AG20443 (cell line): ENCODE measurements around the gene NFIB.
A peak's percentile ranks its signal among the peaks of the same experiment; 100 is the strongest.

ENCODE experiments used
- DNase-seq: peaks from one replicate; pipeline ENCODE4 v3.0.0; 2012; ENCODE audit warnings: low spot score, mixed read lengths

Gene NFIB

DNA sequence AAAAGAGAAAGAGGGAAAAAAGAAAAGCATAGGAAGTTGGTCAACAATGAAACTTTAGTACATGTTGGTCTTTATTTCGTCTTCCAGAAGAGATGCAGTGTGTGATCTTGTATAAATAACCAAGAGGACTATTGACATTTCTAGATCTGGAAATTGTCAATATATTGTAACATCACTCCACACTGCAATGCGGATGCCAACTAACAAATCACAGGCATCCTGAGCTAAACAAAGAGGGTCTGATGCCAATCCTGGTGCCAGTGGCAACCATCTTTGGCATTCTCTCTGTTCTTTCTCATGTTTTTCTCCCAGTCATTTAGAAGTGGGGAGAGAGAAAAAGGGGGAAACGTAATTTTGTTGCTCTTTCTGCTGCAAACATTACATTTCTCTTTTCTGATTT is 9.7 kb downstream of the NFIB start:
- no peak for DNase-seq

DNA sequence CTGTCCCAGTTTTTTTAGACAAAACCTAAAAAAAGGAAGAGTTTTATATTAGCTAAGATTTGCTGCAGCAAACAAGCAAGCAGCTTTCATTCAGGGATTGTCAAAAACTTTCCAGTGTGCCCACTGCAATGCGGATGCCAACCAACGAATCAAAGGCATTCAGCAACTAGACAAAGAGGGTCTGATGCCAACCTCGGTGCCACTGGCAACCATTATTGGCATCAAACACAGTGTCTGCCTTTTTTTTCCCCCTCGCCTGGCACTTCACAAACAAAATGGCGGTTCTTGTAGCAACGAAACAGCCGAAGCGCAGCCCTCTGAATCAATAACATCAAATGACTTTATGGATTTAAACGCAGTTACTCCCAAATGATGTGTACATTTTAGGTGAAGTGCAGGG is 10.4 kb downstream of the NFIB start:
- DNase-seq = no peak

DNA sequence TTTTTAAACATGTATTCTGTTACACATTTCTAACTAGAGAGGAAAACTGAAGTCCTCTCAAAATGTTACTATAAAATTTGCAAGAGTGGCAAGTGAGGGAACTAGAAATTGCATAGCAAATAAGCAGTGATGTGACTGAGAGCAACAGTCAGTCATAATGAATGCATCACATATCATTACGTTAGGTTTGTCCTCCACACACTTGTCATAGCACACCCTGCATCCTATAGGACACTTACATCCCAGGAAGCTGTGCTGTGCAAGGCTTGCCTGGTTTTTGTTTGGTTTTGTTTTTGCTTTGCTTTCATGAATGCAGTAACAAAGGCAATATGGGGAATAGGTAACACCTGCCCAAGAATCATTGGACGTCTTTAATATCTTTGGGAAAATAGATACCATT is 10.8 kb downstream of the NFIB start:
- no peak for DNase-seq

GRCh38 chr9:14302405-14302804 is 11.5 kb downstream of the NFIB start:
- DNase-seq = no peak

DNA sequence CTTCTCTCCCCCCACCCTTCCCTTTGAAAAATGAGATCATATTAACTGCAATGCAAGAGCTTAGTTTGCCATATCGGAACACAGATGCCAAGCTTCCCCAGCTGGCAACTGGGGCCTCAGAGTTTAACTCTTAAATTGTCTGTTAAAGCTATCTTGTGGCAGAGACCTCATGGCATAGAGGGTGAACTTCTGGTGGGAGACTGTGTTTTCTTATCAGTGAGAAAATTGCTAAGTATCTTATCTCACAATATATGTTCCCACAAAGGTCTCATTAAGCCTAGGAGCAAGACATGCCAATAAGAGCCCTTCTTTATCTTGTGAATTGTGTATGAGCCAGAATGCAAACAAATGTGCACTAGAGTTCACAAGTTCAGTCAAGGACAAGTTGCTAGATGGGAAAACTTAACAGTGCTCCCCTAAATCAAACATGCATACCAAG is 12.3 kb downstream of the NFIB start:
- DNase-seq = no peak

DNA sequence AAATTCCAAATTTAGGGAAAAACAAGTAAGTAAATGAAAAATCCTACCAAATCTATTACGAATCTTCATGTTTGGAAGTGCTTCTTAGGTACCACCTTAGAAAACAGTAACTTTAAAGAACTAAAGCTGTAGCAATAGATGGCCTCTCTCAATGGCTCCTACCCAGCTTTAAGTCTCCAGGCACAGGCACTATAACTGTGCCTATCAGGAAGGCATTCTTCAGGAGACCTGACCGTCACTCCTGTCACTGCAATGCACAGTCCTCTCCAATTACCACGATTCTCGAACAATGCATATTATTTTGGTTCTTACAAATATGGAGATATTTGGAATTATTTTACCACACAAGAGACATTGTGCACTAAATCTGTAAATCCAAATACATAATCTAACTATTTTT is 12.9 kb downstream of the NFIB start:
- DNase-seq = no peak

DNA sequence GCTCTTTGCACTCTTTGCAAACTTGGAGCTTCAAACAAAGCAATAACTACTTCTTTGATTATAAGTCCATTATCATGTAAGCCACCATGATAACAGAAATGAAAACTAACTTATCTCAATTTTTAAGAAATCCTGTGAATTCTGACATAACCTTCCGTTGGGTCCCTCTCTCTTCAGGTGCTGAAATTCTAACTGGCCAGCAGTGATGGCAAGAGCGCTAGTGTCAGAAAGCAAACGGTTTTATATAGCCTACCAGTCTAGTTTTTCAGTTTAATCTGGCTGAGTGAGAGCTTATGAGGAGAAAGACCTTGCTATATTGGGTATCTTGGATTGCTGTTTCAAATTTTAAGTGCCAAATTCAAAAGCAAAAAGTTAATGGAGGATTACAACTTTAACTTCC is 13.4 kb downstream of the NFIB start:
- no peak for DNase-seq

GRCh38 chr9:14300040-14300439 is 13.9 kb downstream of the NFIB start:
- DNase-seq = no peak

DNA sequence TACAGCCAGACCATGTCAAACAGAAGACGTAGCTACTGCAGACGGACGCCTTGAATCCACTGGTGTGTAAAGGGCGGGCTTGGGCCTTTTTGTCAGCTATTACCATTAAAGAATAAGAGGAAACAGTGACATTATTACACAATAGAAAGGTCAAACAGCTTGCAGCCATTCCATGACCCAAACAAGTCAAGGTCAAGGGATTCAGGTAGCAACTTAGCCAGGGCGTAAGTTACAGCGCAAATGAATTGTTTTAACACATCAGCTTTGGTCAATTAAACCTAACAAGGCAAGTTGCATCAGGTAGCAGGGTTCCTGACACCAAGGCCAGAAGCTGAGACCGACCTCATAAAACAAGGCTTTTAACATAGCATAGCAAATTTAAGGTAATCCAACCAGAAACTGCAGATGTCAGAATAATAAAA is 15.3 kb downstream of the NFIB start:
- no peak for DNase-seq

GRCh38 chr9:14296495-14297113 is 17.3 kb downstream of the NFIB start:
- DNase-seq = no peak

- no peak for DNase-seq
Measured at GRCh38 chr9:14294659-14295058, 19.3 kb downstream of the NFIB start.

GRCh38 chr9:14293801-14294200 is 20.1 kb downstream of the NFIB start:
- DNase-seq = no peak

GRCh38 chr9:14292181-14292739 is 21.7 kb downstream of the NFIB start:
- DNase-seq = no peak

DNA sequence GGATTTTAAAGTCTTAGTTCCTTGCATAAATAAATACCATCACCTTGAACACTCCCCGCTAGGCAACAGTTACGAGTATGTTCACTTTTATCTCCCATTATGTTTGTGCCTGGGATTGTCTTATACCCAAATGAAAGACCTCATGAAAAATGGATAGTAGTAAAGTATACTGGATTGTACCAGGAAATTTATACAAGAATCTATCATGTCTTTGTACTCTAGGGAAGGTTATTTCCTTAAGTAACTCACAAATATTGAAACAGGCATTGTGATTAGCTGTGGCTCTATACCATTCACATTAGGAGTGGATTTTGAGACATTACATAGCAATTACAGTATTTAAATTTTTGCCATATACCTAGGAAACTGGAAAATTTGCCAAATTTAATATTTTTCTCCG is 24.0 kb downstream of the NFIB start:
- no peak for DNase-seq

- no peak for DNase-seq
Measured at GRCh38 chr9:14288433-14288832, 25.5 kb downstream of the NFIB start.

GRCh38 chr9:14286121-14286520 is 27.8 kb downstream of the NFIB start:
- DNase-seq = no peak

- DNase-seq = no peak
Measured at GRCh38 chr9:14283276-14283675, 30.7 kb downstream of the NFIB start.

DNA sequence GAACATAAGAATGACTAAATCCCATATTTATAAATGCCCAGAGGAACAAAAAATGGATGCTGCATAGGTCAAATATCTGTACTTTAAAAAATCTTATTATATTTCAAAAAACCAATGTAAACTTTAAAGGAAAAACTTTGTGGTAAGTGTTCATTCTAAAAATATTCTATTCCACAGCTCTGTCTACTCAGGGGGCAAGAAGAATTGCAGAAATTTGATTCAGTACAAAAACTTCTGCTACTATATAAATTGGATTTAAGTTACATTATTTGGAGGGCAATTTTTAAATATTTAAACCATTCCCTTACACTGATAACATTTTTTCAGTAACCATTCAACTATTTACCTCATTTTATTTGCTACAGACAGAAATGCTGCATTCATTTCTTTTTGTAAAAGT is 32.1 kb downstream of the NFIB start:
- no peak for DNase-seq

DNA sequence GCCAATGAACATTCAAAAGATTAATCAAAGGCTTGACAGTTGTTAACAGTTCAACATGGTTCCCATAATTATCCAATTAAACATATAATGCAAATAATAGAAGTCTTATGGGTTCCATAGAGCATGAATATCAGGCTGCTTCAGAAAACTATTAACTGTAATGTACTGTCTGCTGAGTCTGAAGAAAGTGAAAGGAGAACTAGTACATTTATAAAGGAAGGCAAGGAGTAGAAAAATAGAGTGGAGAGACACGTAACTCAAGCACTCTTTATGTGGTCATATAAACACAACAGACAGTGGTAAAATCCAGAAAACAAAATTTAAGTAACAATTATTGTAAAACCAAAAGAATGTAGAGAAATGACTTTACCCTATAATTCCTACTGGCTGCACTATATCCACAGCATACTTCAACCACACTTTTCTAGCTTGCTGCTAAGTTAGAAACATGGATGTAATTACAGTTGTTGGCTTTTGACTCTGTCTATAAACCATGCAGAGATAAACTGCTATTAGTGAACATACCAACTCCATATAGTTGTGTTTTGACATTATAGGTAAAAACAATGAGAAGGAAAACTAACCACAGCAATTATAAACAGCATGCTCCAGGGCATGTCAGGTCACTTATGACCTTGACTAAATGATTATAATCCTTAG is 32.7 kb downstream of the NFIB start:
- no peak for DNase-seq

GRCh38 chr9:14279671-14280070 is 34.3 kb downstream of the NFIB start:
- no peak for DNase-seq

DNA sequence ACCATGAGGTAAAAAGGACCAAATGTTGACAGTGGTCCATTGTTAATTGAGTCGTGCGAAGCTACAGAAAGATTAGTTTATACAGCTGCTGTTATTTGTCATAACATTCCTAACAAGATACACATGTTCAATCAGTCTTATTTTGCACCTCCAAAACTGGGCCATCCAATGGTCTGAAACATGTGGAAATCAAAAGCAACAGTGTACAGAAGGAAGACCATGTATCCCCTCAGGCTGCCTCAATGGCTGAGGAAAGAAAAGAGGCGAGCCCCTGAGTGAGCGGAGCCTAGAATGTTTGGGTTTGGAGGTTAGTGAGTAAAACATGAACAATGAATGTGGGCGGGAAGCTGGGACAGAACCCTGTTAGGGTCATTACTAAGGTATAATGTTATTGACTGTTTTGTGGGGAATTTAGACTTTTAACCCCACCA is 35.6 kb downstream of the NFIB start:
- DNase-seq = peak; percentile 47

GRCh38 chr9:14277761-14278160 is 36.2 kb downstream of the NFIB start:
- DNase-seq = no peak

- DNase-seq = peak; percentile 43
Measured at GRCh38 chr9:14277244-14277643, 36.7 kb downstream of the NFIB start.

DNA sequence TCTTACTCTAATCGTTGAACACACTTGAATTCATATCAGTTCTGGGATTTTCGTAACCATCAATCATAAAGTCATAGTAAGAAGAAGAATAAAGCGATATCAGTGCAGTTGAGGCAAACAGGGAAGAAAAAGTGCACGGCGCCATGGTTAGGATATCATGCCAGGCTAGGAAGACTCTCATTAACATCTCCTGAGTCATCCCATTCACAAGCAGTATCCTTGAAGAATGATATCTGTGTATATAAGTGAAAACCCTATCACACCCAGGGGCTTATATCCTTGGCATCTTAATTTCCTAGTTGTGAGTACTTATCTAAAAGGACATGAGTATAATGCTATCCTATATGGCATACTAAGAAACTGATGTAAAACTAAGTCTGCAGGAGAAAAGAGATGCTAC is 38.6 kb downstream of the NFIB start:
- DNase-seq = no peak
